SJCRH30 (cell line): ENCODE measurements around the gene SYDE2. TPM values are rescaled to one million over a fixed set of nuclear protein-coding genes. Genes with fewer than 3 reads are reported as not detected.
"Not testable (repeated sequence)": the region's sequence is repeated elsewhere in the genome, so short reads cannot be mapped to it uniquely, and the experiment has no call there.

Experiments
- DNase-seq, 2 experiments: peaks; one replicate each; pipeline ENCODE4 v3.0.0-alpha.2; 2015 to 2020
- H3K27ac ChIP-seq: fragments of 250-450 bp; sonication (Bioruptor Pico); 2 replicates; pipeline ENCODE4 v1.5.1; 2020; ENCODE audit warnings: mild to moderate bottlenecking, moderate library complexity
- H3K27me3 ChIP-seq: fragments of 250-450 bp; sonication (Bioruptor Pico); 2 replicates; pipeline ENCODE4 v1.5.1; 2020; ENCODE audit warnings: mild to moderate bottlenecking, moderate library complexity
- H3K36me3 ChIP-seq: fragments of 250-450 bp; sonication (Bioruptor Pico); 2 replicates; pipeline ENCODE4 v1.5.1; 2020; ENCODE audit warnings: mild to moderate bottlenecking, moderate library complexity
- H3K4me1 ChIP-seq: fragments of 250-450 bp; sonication (Bioruptor Pico); 2 replicates; pipeline ENCODE4 v1.5.1; 2020; ENCODE audit warnings: mild to moderate bottlenecking, moderate library complexity
- H3K4me3 ChIP-seq: fragments of 250-450 bp; sonication (Bioruptor Pico); 2 replicates; pipeline ENCODE4 v1.5.1; 2020; ENCODE audit warnings: mild to moderate bottlenecking, moderate library complexity
- H3K9me3 ChIP-seq: fragments of 250-450 bp; sonication (Bioruptor Pico); replicated peaks from 2 replicates; pipeline ENCODE4 v1.5.1; 2020; ENCODE audit warnings: mild to moderate bottlenecking, moderate library complexity
- total RNA-seq: library from RNA; depleted of rRNA; stranded (reverse); fragments of >200 nt; shearing (Covaris generic); gene quantifications from 2 replicates; pipeline ENCODE4 v1.2.3, GENCODE V29; 2014; rRNA removed

The SYDE2 gene, protein sequence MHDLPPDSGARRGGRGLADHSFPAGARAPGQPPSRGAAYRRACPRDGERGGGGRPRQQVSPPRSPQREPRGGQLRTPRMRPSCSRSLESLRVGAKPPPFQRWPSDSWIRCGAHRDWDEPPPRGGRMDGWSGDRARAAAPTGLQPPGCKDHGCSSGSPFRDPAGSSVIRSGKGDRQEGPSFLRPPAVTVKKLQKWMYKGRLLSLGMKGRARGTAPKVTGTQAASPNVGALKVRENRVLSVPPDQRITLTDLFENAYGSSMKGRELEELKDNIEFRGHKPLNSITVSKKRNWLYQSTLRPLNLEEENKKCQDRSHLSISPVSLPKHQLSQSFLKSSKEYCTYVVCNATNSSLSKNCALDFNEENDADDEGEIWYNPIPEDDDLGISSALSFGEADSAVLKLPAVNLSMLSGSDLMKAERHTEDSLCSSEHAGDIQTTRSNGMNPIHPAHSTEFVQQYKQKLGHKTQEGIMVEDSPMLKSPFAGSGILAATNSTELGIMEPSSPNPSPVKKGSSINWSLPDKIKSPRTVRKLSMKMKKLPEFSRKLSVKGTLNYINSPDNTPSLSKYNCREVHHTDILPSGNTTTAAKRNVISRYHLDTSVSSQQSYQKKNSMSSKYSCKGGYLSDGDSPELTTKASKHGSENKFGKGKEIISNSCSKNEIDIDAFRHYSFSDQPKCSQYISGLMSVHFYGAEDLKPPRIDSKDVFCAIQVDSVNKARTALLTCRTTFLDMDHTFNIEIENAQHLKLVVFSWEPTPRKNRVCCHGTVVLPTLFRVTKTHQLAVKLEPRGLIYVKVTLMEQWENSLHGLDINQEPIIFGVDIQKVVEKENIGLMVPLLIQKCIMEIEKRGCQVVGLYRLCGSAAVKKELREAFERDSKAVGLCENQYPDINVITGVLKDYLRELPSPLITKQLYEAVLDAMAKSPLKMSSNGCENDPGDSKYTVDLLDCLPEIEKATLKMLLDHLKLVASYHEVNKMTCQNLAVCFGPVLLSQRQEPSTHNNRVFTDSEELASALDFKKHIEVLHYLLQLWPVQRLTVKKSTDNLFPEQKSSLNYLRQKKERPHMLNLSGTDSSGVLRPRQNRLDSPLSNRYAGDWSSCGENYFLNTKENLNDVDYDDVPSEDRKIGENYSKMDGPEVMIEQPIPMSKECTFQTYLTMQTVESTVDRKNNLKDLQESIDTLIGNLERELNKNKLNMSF
- total RNA-seq, result 5.2 and 6.7 TPM in 2 replicates

DNA sequence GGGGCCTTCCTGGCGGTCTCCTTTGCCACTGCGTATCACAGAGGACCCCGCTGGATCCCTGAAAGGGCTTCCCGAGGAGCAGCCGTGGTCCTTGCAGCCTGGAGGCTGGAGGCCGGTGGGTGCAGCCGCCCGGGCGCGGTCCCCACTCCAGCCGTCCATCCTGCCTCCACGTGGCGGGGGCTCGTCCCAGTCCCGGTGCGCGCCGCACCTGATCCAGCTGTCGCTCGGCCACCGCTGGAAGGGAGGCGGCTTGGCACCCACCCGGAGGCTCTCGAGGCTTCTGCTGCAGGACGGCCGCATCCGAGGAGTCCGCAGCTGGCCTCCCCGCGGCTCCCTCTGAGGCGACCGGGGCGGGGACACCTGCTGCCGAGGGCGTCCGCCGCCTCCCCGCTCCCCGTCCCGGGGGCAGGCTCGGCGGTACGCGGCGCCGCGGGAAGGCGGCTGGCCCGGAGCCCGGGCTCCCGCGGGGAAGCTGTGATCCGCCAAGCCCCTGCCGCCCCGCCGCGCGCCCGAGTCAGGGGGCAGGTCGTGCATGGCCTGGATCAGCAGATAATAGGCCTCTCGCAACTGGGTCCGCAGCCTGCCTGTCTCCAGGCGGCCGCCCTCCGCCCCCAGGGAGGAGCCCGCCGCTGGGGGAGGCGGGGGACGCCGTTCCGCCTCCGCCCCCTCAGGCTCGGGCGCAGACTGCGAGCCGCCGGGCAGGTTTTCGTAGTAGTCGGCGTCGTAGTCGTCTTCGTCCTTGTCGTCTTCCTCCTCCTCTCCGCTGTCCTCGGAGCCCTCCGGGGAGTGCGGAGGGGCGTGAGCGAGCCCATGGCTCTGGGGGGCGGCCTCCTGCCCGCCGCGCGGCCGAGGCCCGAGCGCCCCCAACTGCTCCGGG, at the start of gene SYDE2:
Gene SYDE2, minus strand, starts transcription at position 554 of the 877 bp plus-strand sequence. Its CDS starts 20 bp downstream, at position 534.
- Histone ChIP-seq H3K27ac (peak within 1 kb of the TSS; percentile 89), H3K9me3 (no peaks in the 10 kb centered on the region), H3K27me3 (no peaks in the 10 kb centered on the region), H3K4me1 (peaks cover 11% of the 10 kb centered on the region), H3K36me3 (no peaks in the 10 kb centered on the region; the same call in 1 of the 2 replicates), H3K4me3 (peak within 1 kb of the TSS; percentile 95)
- DNase-seq, result peak; percentile 75 to 79

DNA sequence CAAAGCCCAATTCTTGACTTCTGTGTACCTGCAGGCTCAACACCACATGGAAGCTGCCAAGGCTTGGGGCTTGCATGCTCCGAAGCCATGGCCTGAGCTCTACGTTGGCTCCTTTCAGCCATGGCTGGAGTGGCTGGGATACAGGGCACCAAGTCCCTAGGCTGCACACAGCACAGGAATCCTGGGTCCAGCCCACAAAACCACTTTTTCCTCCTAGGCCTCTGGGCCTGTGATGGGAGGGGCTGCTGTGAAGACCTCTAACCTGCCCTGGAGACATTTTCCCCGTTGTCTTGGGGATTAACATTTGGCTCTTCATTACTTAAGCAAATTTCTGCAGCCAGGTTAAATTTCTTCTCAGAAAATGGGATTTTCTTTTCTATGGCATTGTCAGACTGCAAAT, 48.2 kb upstream of the SYDE2 start:
- not testable (repeated sequence) for DNase-seq, H3K4me3 ChIP-seq, H3K9me3 ChIP-seq, H3K27ac ChIP-seq, H3K27me3 ChIP-seq
- Histone ChIP-seq H3K4me1 (peaks cover 19% of the 10 kb centered on the region), H3K36me3 (peaks cover 23% of the 10 kb centered on the region)

DNA sequence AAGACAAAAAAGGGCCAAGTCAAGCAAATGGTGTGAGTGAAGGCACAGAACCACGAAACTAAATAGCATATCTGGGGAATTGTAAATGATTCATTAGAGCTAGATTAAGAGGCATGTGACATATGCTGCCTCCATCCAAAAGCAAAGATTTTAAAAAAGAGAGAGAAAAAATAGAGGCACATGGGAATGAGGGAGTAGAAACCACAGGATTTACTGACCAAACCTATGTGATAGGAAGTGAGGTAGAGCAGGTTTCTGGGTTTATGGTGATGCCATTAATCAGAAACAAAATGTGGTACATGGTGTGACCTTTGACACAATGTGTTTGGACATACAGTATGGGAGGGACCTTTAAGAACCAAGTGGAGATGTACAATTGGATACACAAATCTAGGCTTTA, 45.1 kb upstream of the SYDE2 start:
- Histone ChIP-seq H3K27me3 (no peaks in the 10 kb centered on the region), H3K4me1 (peaks cover 34% of the 10 kb centered on the region), H3K9me3 (no peaks in the 10 kb centered on the region), H3K4me3 (no peak overlapping the region), H3K27ac (no peak overlapping the region), H3K36me3 (peaks cover 3% of the 10 kb centered on the region)
- no peak for DNase-seq

DNA sequence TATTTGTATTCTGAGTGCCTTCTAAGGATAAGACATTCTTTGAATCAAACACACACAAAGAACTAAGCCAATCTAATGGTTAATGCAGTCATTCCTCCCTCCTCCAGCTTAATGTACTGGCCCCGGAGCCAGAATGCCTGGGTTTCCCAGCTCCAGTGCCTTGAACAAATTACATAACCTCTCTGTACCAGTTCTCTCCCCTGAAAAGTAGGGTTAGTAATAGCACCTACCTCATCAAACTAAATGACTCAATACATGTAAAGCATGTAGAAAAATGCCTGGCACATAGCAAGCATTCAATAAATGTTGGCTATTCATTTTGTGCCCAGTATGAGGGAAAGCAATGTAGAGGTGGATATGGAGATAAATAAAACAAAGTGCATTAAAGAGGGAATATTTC, 44.6 kb upstream of the SYDE2 start:
- Histone ChIP-seq H3K27ac (no peak overlapping the region), H3K27me3 (no peaks in the 10 kb centered on the region), H3K4me3 (no peak overlapping the region), H3K9me3 (no peaks in the 10 kb centered on the region), H3K36me3 (no peaks in the 10 kb centered on the region), H3K4me1 (peaks cover 38% of the 10 kb centered on the region)
- no peak for DNase-seq

DNA sequence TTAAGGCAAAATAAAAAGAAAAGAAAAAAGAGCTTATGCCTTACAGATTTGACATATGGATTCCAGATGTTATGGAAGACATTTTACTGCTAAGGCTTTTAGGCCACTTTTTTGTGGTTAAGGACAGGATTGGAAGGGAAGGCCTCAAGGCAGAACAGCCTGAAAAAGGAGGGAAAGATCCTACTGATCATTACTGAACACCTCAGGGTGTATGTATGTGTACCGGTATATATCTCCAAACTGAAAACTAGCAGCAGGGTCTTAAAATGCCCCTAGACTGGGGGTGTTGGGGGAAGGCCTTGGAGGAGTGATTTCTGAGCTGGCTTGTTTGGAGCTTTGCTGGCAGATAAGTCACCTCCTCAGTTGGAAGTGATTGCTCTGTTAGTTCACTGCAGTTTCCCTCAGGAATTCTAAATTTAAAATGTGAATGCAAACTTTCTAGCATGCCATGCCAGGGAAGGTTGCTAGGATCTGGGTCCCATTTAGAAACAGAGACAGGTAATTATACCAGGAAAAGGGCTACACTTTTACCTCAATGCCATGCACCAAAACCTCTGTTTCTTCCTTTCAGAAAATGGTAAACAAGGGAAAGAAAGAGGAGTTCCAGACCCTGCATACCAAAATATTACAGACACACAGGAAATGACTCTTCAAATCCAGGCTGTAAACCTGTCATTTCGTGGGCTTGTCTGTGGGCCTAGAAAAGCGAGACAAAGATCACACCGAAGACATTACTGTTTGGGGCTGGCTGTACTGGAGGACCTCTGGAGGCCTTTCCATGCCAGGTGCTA, 43.6 kb upstream of the SYDE2 start:
- DNase-seq, result peak in 1 of 2 experiments; percentile 41
- H3K27ac ChIP-seq, result peak overlapping the region; percentile 15; the same call in 1 of the 2 replicates
- H3K4me3 ChIP-seq, result no peak overlapping the region
- H3K9me3 ChIP-seq, result no peaks in the 10 kb centered on the region
- no peaks in the 10 kb centered on the region for H3K36me3 ChIP-seq
- H3K27me3 ChIP-seq, result no peaks in the 10 kb centered on the region
- peaks cover 45% of the 10 kb centered on the region for H3K4me1 ChIP-seq

DNA sequence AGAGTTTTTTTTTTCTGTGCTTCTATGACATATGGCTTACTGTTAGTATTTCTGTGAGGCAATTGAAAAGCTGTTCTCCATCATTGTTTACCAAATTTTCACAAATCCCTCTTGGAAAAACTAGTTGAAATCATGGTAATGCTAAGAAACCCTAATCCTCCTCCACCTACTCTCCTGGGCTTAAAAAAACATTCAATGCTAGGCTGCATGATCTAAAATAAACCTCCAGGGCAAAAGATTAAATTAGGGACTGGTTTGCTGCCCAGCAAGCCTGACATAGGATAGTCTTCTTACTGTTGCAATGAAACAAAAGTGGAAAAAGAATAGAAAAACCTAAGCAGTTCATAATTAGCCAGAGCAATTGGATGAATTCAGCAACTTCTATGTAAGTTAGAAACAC, 42.6 kb upstream of the SYDE2 start:
- Histone ChIP-seq H3K9me3 (no peaks in the 10 kb centered on the region), H3K27me3 (no peaks in the 10 kb centered on the region), H3K27ac (no peak overlapping the region; the same call in 1 of the 2 replicates), H3K4me3 (no peak overlapping the region), H3K36me3 (no peaks in the 10 kb centered on the region), H3K4me1 (peaks cover 45% of the 10 kb centered on the region)
- peak in 1 of 2 experiments; percentile 64 for DNase-seq

DNA sequence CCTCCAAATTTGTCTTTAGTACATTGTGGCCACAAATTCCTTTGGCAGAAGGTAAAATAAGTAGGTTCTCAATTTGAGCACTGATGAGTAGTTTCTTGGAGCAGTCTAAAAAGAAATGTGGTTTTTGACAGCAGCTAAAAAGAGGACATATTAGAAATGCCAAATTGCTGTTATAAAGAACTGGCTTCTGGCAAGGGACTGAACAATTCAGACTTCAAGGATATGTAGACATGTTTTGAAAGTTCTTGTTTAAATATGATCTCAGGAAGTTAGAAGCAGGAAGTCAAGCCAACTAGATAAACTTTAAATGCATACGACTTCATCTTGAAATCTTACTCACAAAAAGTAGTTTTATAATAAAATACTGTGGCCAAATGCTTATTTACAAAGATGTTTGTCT, 39.8 kb upstream of the SYDE2 start:
- no peaks in the 10 kb centered on the region for H3K27me3 ChIP-seq
- peak overlapping the region; percentile 45 for H3K27ac ChIP-seq
- H3K4me1 ChIP-seq, result peaks cover 42% of the 10 kb centered on the region
- DNase-seq, result no peak
- no peak overlapping the region for H3K4me3 ChIP-seq
- no peaks in the 10 kb centered on the region for H3K36me3 ChIP-seq
- H3K9me3 ChIP-seq, result no peaks in the 10 kb centered on the region

DNA sequence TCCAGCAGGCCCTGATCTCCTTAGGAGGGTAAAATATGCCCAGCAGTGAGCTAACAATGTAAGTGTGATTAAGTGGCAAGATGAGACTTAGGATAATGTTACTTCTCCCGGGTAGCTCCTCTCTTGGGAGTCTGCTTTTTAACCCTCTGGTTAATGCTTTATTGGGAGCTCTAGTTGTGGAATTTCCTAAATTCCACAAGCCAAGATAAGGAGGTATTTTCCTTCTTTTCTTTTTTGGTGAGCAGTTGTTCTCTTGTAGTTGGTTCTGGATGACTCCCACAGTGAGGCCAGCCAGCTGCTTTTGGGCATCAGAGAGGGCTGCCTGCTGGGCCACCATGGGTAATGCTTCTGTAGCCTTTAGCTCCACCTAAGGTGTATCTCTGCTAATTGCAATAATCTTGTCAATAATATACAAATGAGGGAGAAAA, 39.4 kb upstream of the SYDE2 start:
- DNase-seq, result peak; percentile 89 to 91
- Histone ChIP-seq H3K36me3 (no peaks in the 10 kb centered on the region), H3K27ac (peak overlapping the region; percentile 45), H3K4me1 (peaks cover 38% of the 10 kb centered on the region), H3K27me3 (no peaks in the 10 kb centered on the region), H3K9me3 (no peaks in the 10 kb centered on the region), H3K4me3 (no peak overlapping the region)

DNA sequence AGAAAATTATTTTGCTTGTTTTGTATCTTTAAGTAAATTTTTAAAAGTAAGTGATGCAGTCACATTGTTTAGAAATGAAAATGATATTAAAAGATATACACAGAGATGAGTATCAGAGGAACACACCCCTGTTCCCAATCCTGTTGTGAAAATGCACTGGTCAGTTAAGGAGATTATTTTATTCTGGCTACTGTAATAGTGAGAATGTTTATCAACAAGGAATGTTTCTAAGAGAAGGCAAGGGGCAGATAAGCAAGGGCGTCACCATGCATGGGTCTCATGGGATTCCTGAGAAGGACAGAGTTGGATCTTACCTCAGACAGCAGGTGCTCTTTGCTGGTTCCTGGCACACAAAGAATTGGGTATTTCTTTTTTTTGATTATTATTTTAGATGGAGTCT, 36.8 kb upstream of the SYDE2 start:
- H3K4me1 ChIP-seq, result peaks cover 16% of the 10 kb centered on the region
- no peaks in the 10 kb centered on the region for H3K36me3 ChIP-seq
- no peak overlapping the region for H3K4me3 ChIP-seq
- no peaks in the 10 kb centered on the region for H3K9me3 ChIP-seq
- no peak overlapping the region for H3K27ac ChIP-seq
- no peaks in the 10 kb centered on the region for H3K27me3 ChIP-seq
- DNase-seq, result no peak

DNA sequence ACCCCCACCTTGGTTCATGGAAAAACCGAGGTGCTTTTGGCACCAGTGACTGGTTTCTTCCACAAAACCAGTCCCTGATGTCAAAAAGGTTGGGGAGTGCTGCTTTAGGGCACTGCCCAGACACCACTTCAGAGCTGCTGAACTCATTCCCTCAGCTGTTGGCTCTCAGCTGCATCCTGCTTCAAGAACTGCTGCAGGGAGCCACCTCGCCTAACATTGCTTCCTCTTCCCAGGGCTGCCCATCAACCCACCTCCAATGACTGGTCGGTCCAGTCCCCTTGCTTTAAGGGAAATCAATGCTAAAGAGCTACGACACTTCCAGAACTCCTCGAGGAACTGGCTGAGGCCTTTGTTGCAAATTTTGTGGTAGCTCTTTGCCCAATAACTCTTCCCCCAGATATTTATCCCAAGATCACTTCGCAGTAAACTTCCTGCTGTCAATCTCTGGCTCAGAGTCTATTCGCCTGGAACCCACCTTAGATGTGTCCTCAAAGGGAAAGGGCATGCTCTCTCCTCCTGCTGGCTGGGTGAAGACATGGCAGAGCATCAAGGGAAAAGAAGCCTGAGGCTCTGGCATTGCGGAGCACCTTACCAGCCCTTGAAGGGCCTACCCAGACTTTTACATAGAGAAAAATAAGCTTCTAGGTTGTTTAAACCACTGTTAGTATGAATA, 29.6 kb upstream of the SYDE2 start:
- Histone ChIP-seq H3K4me1 (peaks cover 27% of the 10 kb centered on the region), H3K27me3 (no peaks in the 10 kb centered on the region), H3K27ac (peak overlapping the region; percentile 28; the same call in 1 of the 2 replicates), H3K36me3 (no peaks in the 10 kb centered on the region), H3K4me3 (peak overlapping the region; percentile 45), H3K9me3 (no peaks in the 10 kb centered on the region)
- DNase-seq, result peak; percentile 51 to 68

DNA sequence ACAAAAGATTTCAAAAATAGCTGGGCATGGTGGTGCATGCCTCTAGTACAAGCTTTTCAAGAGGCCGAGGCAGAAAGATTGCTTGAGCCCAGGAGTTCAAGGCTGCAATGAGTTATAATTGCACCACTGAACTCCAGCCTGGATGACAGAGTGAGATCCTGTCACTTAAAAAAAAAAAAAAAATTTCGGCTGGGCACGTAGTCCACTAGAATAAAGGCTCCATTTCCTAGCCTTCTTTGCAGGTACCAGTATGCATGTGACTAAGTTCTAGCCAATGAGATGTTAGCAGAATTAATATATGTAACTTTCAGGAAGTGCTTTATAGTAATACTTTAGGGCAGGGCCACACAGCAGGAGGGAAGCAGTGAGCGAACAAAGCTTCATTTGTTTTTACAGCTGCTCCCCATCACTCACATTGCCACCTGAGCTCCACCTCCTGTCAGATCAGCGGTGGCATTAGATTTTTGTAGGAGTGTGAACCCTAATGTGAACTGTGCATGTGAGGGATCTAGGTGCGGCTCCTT, 28.8 kb upstream of the SYDE2 start:
- Histone ChIP-seq H3K27me3 (no peaks in the 10 kb centered on the region), H3K36me3 (no peaks in the 10 kb centered on the region), H3K27ac (peak overlapping the region; percentile 28; the same call in 1 of the 2 replicates), H3K4me1 (peaks cover 35% of the 10 kb centered on the region), H3K9me3 (no peaks in the 10 kb centered on the region), H3K4me3 (peak overlapping the region; percentile 45)
- DNase-seq, result peak; percentile 81 to 89

DNA sequence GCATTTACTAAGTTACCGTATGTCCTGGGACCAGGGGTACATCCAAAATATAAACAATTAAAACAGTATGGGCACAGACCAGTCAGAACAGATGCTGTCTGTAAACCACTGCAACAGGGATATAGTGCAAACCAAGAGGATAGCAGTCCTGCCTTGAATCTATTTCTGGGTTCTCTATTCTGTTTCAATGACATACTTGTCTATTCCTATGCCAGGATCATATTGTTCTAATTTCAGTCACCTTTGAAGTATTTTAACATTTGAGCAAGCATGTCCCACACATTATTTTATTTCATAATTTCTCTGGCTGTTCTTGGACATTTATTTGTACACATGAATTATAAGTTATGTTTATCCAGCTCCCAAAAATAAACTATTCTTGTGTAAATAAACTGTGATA, 28.2 kb upstream of the SYDE2 start:
- Histone ChIP-seq H3K9me3 (no peaks in the 10 kb centered on the region), H3K27ac (peak overlapping the region; percentile 28; the same call in 1 of the 2 replicates), H3K36me3 (no peaks in the 10 kb centered on the region), H3K4me3 (peak overlapping the region; percentile 45), H3K27me3 (no peaks in the 10 kb centered on the region), H3K4me1 (peaks cover 40% of the 10 kb centered on the region)
- no peak for DNase-seq
